Subcutaneous abdominal adipose tissue (tissue), 5 donors: Measurements from ENCODE around the gene DGCR6.
"Not testable (repeated sequence)": the region's sequence is repeated elsewhere in the genome, so short reads cannot be mapped to it uniquely, and the experiment has no call there.

ENCODE experiments used
- H3K27ac ChIP-seq: one replicate; pipeline ENCODE4 v1.7.0; 2013; ENCODE audit warnings: low read depth, mild to moderate bottlenecking, inconsistent platforms, low read length, moderate library complexity
- H3K27me3 ChIP-seq, 5 donors: one replicate each; pipeline ENCODE4 v1.7.0; 2013; ENCODE audit warnings: low read length in 5 of 5, inconsistent platforms in 1 of 5; ENCODE audit not compliant: control insufficient read depth in 5 of 5, insufficient read depth in 4 of 5
- H3K36me3 ChIP-seq, 5 donors: one replicate each; pipeline ENCODE4 v1.7.0; 2013; ENCODE audit warnings: low read length in 5 of 5; ENCODE audit not compliant: control insufficient read depth in 5 of 5, insufficient read depth in 5 of 5
- H3K4me1 ChIP-seq, 5 donors: one replicate each; pipeline ENCODE4 v1.7.0; 2013; ENCODE audit warnings: low read length in 5 of 5, mild to moderate bottlenecking in 3 of 5, moderate library complexity in 1 of 5; ENCODE audit not compliant: control insufficient read depth in 5 of 5, insufficient read depth in 5 of 5
- H3K4me3 ChIP-seq, 5 donors: one replicate each; pipeline ENCODE4 v1.7.0; 2013; ENCODE audit warnings: low read length in 5 of 5, low read depth in 1 of 5
- H3K9ac ChIP-seq, 5 donors: one replicate each; pipeline ENCODE4 v1.7.0; 2013; ENCODE audit warnings: low read length in 5 of 5, mild to moderate bottlenecking in 4 of 5, moderate library complexity in 3 of 5
- H3K9me3 ChIP-seq, 5 donors: one replicate each; pipeline ENCODE4 v1.7.0; 2013; ENCODE audit warnings: low read length in 5 of 5; ENCODE audit not compliant: control insufficient read depth in 5 of 5
- donor health status: healthy.
- donor health status: healthy.
- donor health status: healthy.
- donor health status: healthy.
- donor health status: healthy.

Gene DGCR6

GRCh38 chr22:18909556-18909955, 3.4 kb downstream of the DGCR6 start:
- no peak overlapping the region for H3K9ac ChIP-seq
- H3K4me3 ChIP-seq = no peak overlapping the region
- H3K4me1 ChIP-seq = no peaks in the 10 kb centered on the region
- no peaks in the 10 kb centered on the region for H3K27me3 ChIP-seq
- no peak overlapping the region for H3K27ac ChIP-seq
- H3K9me3 ChIP-seq = no peaks in the 10 kb centered on the region
- H3K36me3 ChIP-seq = no peaks in the 10 kb centered on the region

GRCh38 chr22:18911535-18911934, 5.4 kb downstream of the DGCR6 start:
- not testable (repeated sequence) for H3K4me1 ChIP-seq, H3K4me3 ChIP-seq, H3K9ac ChIP-seq, H3K27ac ChIP-seq, H3K27me3 ChIP-seq, H3K9me3 ChIP-seq, H3K36me3 ChIP-seq

DNA sequence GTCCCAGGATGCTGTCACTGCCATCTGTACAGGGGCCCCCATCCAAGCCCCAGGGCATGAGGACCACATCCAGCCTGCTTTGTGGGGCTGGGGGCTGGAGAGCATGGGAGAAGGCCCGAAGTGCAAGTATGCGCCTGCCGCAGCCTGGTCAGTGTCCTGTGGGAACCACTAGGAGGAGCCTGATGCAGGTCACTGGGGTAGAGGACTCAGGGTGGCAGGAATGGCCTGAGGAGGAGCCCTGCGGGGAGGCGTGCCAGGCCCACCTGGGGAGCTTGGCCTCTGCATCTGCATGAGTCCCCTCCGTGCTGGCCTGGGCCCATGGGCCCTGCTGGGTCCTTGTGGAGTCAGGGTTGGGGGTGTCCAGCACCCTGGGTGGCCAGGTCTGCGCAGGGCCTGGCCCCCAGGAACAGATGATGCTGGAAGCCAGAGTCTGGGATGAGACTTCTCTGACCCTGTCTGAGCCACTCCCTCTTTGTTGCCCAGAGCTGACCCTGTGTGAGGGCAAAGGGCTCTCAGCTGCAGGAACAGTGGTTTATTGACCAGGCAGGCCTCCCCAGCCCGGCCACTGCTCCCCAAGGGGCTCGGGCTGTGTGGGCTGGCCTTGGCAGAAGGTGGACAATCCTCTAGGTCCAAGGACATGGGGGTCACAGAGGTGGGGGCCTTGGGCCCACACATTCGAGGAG, 6.3 kb downstream of the DGCR6 start:
- H3K27me3 ChIP-seq, H3K4me3 ChIP-seq, H3K36me3 ChIP-seq, H3K27ac ChIP-seq, H3K9ac ChIP-seq, H3K9me3 ChIP-seq, H3K4me1 ChIP-seq: not testable (repeated sequence)

GRCh38 chr22:18914558-18914957, 8.4 kb downstream of the DGCR6 start:
- H3K4me3 ChIP-seq, H3K36me3 ChIP-seq: not testable (repeated sequence)

GRCh38 chr22:18915550-18915949, 9.4 kb downstream of the DGCR6 start:
- not testable (repeated sequence) for H3K36me3 ChIP-seq, H3K27me3 ChIP-seq, H3K9me3 ChIP-seq, H3K9ac ChIP-seq, H3K4me1 ChIP-seq, H3K4me3 ChIP-seq, H3K27ac ChIP-seq

More at GRCh38 chr22:18914558-18914957, 8.4 kb downstream of the DGCR6 start:
- not testable (repeated sequence) for H3K4me1 ChIP-seq, H3K9ac ChIP-seq, H3K27me3 ChIP-seq, H3K9me3 ChIP-seq, H3K27ac ChIP-seq

- H3K9me3 ChIP-seq, H3K36me3 ChIP-seq, H3K4me1 ChIP-seq, H3K4me3 ChIP-seq, H3K27ac ChIP-seq, H3K27me3 ChIP-seq, H3K9ac ChIP-seq: not testable (repeated sequence)
Observed at GRCh38 chr22:18917818-18918217, 11.7 kb downstream of the DGCR6 start.

DNA sequence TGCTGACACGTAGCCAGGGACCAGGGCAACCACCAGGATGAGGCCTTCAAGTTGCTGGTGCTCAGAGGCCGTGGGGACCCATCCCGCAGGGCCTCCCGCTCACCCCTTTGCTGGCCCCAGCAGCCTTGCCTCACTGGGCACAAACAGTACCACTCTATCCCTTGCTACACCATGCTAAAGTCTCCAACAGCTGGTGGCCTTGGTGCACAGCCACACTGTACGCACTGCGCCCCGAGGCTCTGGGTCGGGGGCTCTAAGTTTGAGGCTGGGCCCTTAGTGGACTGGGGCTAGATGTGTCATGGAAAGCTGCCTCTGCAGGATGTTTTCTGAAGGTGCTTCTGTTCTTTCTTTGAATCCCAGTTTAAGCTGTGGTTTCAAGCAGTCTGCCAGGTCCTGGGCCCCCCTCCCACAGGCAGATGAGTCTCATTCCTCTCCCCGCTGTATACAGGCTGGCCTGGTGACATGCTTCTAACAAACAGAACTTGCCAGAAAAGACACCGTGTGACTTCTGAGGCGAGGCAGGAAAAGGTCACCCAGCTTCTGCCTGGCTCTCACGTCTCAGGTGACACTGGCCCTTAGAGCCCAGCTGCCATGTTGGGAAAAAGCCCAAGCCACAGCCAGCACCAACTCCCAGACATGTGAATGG, 14.3 kb downstream of the DGCR6 start:
- H3K9me3 ChIP-seq, H3K4me1 ChIP-seq, H3K9ac ChIP-seq, H3K4me3 ChIP-seq, H3K27me3 ChIP-seq, H3K36me3 ChIP-seq, H3K27ac ChIP-seq: not testable (repeated sequence)

GRCh38 chr22:18925368-18926064, 19.4 kb downstream of the DGCR6 start:
- Histone ChIP-seq H3K27me3 (no peaks in the 10 kb centered on the region), H3K36me3 (no peaks in the 10 kb centered on the region), H3K27ac (no peak overlapping the region), H3K9ac (no peak overlapping the region), H3K4me3 (no peak overlapping the region), H3K4me1 (no peaks in the 10 kb centered on the region), H3K9me3 (no peaks in the 10 kb centered on the region)

GRCh38 chr22:18927020-18927419, 20.9 kb downstream of the DGCR6 start:
- Histone ChIP-seq H3K36me3 (no peaks in the 10 kb centered on the region), H3K9ac (no peak overlapping the region), H3K27me3 (no peaks in the 10 kb centered on the region), H3K4me1 (no peaks in the 10 kb centered on the region), H3K9me3 (no peaks in the 10 kb centered on the region), H3K27ac (no peak overlapping the region), H3K4me3 (no peak overlapping the region)

- Histone ChIP-seq H3K9me3 (no peaks in the 10 kb centered on the region), H3K4me3 (no peak overlapping the region), H3K27ac (no peak overlapping the region), H3K36me3 (no peaks in the 10 kb centered on the region), H3K4me1 (no peaks in the 10 kb centered on the region), H3K9ac (no peak overlapping the region), H3K27me3 (no peaks in the 10 kb centered on the region)
Observed at GRCh38 chr22:18927573-18927972, 21.5 kb downstream of the DGCR6 start.
